K562 (cell line): ENCODE results near the gene ZBTB16. TPM values are rescaled to one million over a fixed set of nuclear protein-coding genes. Genes with fewer than 3 reads are reported as not detected.

Experiments used
- ATAC-seq: fragments of 200-7000 bp; cut with Tn5 transposase; 3 replicates; pipeline ENCODE4 v1.9.1; 2020; ENCODE audit warnings: moderate library complexity
- BruUV-seq: library from RNA; stranded (reverse); fragments of 400-500 nt; replicated peaks from 2 replicates; lab custom pipeline; 2021; lab: Mats Ljungman, UMichigan
- CTCF ChIA-PET: fragments of 300-600 bp; formaldehyde crosslinking; extraction: SDS; loops from one replicate; lab custom pipeline; 2021; ENCODE audit warnings: low intra/inter-chr PET ratio; lab: Yijun Ruan, JAX
- POLR2A ChIA-PET: fragments of 300-600, 350-650 bp; sonication (Branson Sonifier 250); formaldehyde crosslinking; extraction: SDS; loops from one replicate; lab custom pipeline; 2021; ENCODE audit warnings: antibody characterized with exemption, inconsistent platforms; lab: Yijun Ruan, JAX
- DNase-seq, 4 experiments: peaks; one replicate each; pipeline versions ENCODE4 v3.0.0 to v3.0.0-alpha.2; 2011 to 2018; ENCODE audit warnings: low spot score in 3 of 4, mixed read lengths in 3 of 4; ENCODE audit errors: extremely low read depth in 1 of 4
- FAIRE-seq: peaks from 2 replicates; lab custom pipeline; 2011; peaks lifted over from hg19 to GRCh38; lab: Jason Lieb, UNC
- H2AFZ ChIP-seq: 2 replicates; pipeline ENCODE4 v1.6.0; 2011; ENCODE audit warnings: low read depth, low read length, control low read depth, inconsistent platforms
- H3K27ac ChIP-seq: fragments of 200-600 bp; 3 replicates; pipeline ENCODE4 v1.8.0; 2011; ENCODE audit warnings: low read depth, mild to moderate bottlenecking, control low read depth, inconsistent platforms, low read length, moderate library complexity, mixed read lengths; ENCODE audit errors: extremely low read depth
- H3K27me3 ChIP-seq, 2 experiments: fragments of 300-600 bp in 1 of 2; 2 replicates in 1 of 2; 3 replicates in 1 of 2; pipeline versions ENCODE4 v1.6.0 to v1.8.0; 2011; ENCODE audit warnings: inconsistent platforms in 2 of 2, low read length in 2 of 2, mild to moderate bottlenecking in 1 of 2, mixed read lengths in 1 of 2, moderate library complexity in 1 of 2; ENCODE audit not compliant: control insufficient read depth in 2 of 2, insufficient read depth in 2 of 2
- H3K36me3 ChIP-seq: fragments of 300-600 bp; 3 replicates; pipeline ENCODE4 v1.8.0; 2011; ENCODE audit warnings: mild to moderate bottlenecking, low read length, inconsistent platforms; ENCODE audit not compliant: control insufficient read depth, insufficient read depth
- H3K4me1 ChIP-seq, 2 experiments: fragments of 200-600 bp in 1 of 2; replicated peaks in 1 of 2; 2 replicates in 1 of 2; 3 replicates in 1 of 2; pipeline versions ENCODE4 v1.5.1 to v1.8.0; 2011; ENCODE audit warnings: inconsistent platforms in 2 of 2, low read length in 2 of 2, mild to moderate bottlenecking in 1 of 2, mixed read lengths in 1 of 2, moderate library complexity in 1 of 2; ENCODE audit not compliant: control insufficient read depth in 2 of 2, insufficient read depth in 2 of 2
- H3K4me2 ChIP-seq: 2 replicates; pipeline ENCODE4 v1.6.1; 2011; ENCODE audit warnings: low read length, control low read depth, inconsistent platforms, mixed read lengths; ENCODE audit not compliant: insufficient read depth
- H3K4me3 ChIP-seq: fragments of 200-600 bp; sonication (generic), shearing (Covaris generic); 2 replicates; pipeline ENCODE4 v1.5.1; 2016; ENCODE audit warnings: control low read depth, inconsistent platforms
- H3K79me2 ChIP-seq: fragments of 200-600 bp; 3 replicates; pipeline ENCODE4 v1.8.0; 2011; ENCODE audit warnings: low read length, inconsistent platforms; ENCODE audit not compliant: control insufficient read depth, insufficient read depth
- H3K9ac ChIP-seq, 2 experiments: 2 replicates each; pipeline versions ENCODE4 v1.6.0 to v1.6.1; 2011; ENCODE audit warnings: low read depth in 2 of 2, low read length in 2 of 2, control low read depth in 1 of 2, inconsistent platforms in 1 of 2, mild to moderate bottlenecking in 1 of 2, mixed read lengths in 1 of 2; ENCODE audit not compliant: insufficient read depth in 1 of 2
- H3K9me1 ChIP-seq: one replicate; pipeline ENCODE4 v1.6.0; 2011; ENCODE audit warnings: inconsistent platforms, mild to moderate bottlenecking, low read length, moderate library complexity; ENCODE audit not compliant: control insufficient read depth, insufficient read depth
- H3K9me3 ChIP-seq: replicated peaks from 2 replicates; pipeline ENCODE4 v1.5.1; 2011; ENCODE audit warnings: low read depth, low read length, inconsistent platforms; ENCODE audit not compliant: control insufficient read depth, insufficient read depth
- H4K20me1 ChIP-seq: replicated peaks from 2 replicates; pipeline ENCODE4 v1.6.1; 2011; ENCODE audit warnings: low read length, inconsistent platforms, mixed read lengths; ENCODE audit not compliant: control insufficient read depth, insufficient read depth
- FUS ChIP-seq: fragments of 200-400 bp; formaldehyde crosslinking; optimal IDR thresholded peaks from 2 replicates; pipeline ENCODE3; 2017; ENCODE audit warnings: low read depth, low read length
- JUNB ChIP-seq: fragments of 450-650 bp; formaldehyde crosslinking; conservative IDR thresholded peaks from 2 replicates; pipeline ENCODE4 v1.4.0; 2020; ENCODE audit warnings: mild to moderate bottlenecking
- KAT8 ChIP-seq: fragments of 450-650 bp; IDR thresholded peaks from 2 replicates; pipeline ENCODE4 v1.6.1; 2016; ENCODE audit warnings: low read depth, mild to moderate bottlenecking
- MCM5 ChIP-seq: fragments of 450-650 bp; IDR thresholded peaks from 2 replicates; pipeline ENCODE4 v1.6.1; 2016; ENCODE audit warnings: low read depth
- MTF1 ChIP-seq: fragments of 250-450 bp; sonication (Bioruptor Pico); IDR thresholded peaks from 2 replicates; pipeline ENCODE4 v1.9.0; 2021; ENCODE audit warnings: moderate library complexity, mild to moderate bottlenecking, inconsistent platforms, borderline replicate concordance
- PTTG1 ChIP-seq: fragments of 450-650 bp; IDR thresholded peaks from 2 replicates; pipeline ENCODE4 v1.6.1; 2016; ENCODE audit warnings: low read depth, mild to moderate bottlenecking, missing genetic modification characterization, missing compliant biosample characterization
- SAFB ChIP-seq: fragments of 200-400 bp; formaldehyde crosslinking; IDR thresholded peaks from 2 replicates; pipeline ENCODE4 v1.6.1; 2017; ENCODE audit warnings: low read depth, low read length, borderline replicate concordance
- SLC30A9 ChIP-seq: fragments of 250-450 bp; sonication (Bioruptor Pico); IDR thresholded peaks from 2 replicates; pipeline ENCODE4 v1.8.0; 2022; ENCODE audit warnings: mild to moderate bottlenecking, moderate library complexity
- SMARCE1 ChIP-seq: fragments of 450-650 bp; IDR thresholded peaks from 2 replicates; pipeline ENCODE4 v1.7.1; 2016; ENCODE audit warnings: mild to moderate bottlenecking
- YBX1 ChIP-seq: fragments of 450-650 bp; IDR thresholded peaks from 2 replicates; pipeline ENCODE4 v1.7.1; 2016; ENCODE audit warnings: mild to moderate bottlenecking
- WGBS: fragments of 100-300 bp; shearing (Covaris generic); methylation state at CpG from one replicate; pipeline ENCODE4 v1.1.6; 2016; ENCODE audit warnings: low coverage, mixed read lengths; ENCODE audit not compliant: insufficient coverage; ENCODE audit errors: missing lambda C conversion rate; 5-methylcytosine and 5-hydroxymethylcytosine counted together
- in situ Hi-C: fragments of 300-500 bp; cut with MboI; formaldehyde crosslinking; loops from 4 replicates; pipeline ENCODE4 v1.15.0; 2018; ENCODE audit warnings: inconsistent platforms, mixed read lengths
- intact Hi-C: fragments of 100-400 bp; cut with micrococcal nuclease; formaldehyde crosslinking; loops from 2 replicates; pipeline ENCODE4 v1.14.2; 2022
- polyA plus RNA-seq, 8 experiments: library from polyadenylated mRNA; depleted of rRNA in 4 of 8; stranded (reverse) in 5 of 8; unstranded in 3 of 8; fragments of >200 nt; fragmentation: Nextera tagmentation in 2 of 8; fragmentation: Illumina TruSeq in 1 of 8; extraction: Ambion mirVana in 2 of 8; extraction: Trizol in 1 of 8; gene quantifications; 2 replicates each; pipeline versions ENCODE4 v1.2.1 to v1.2.3, GENCODE V29; 2011 to 2014; ENCODE audit warnings: inconsistent platforms in 1 of 8, missing spikeins in 1 of 8
- total RNA-seq, 7 experiments: library from RNA; depleted of rRNA in 6 of 7; stranded (reverse); fragments of >200 nt in 6 of 7; fragmentation: Illumina TruSeq in 2 of 7; extraction: Trizol in 2 of 7; gene quantifications; 2 replicates each; pipeline versions ENCODE4 v1.2.1 to v1.2.3, GENCODE V29; 2011 to 2021; ENCODE audit warnings: low replicate concordance in 1 of 7
- TF ChIP-seq, protein P1 (sequence below): sonication (generic); formaldehyde crosslinking; IDR thresholded peaks from 2 replicates; pipeline ENCODE4 v1.8.1; 2023; ENCODE audit warnings: mild to moderate bottlenecking, missing genetic modification reagents
- TF ChIP-seq, protein P2 (sequence below): fragments of 450-650 bp; IDR thresholded peaks from 2 replicates; pipeline ENCODE4 v1.6.1; 2018; ENCODE audit warnings: mild to moderate bottlenecking, low read depth; ENCODE audit not compliant: partially characterized antibody
- TF ChIP-seq, protein P3 (sequence below): fragments of 450-650 bp; IDR thresholded peaks from 2 replicates; pipeline ENCODE4 v1.6.1; 2016

Gene ZBTB16
- total and polyA plus RNA-seq, 9 of the 15 experiments (the other 6 are each of a cell fraction or from before 2014, with no cell fraction given), result 0.06 to 0.40 (median 0.24) TPM; not detected in 4

DNA sequence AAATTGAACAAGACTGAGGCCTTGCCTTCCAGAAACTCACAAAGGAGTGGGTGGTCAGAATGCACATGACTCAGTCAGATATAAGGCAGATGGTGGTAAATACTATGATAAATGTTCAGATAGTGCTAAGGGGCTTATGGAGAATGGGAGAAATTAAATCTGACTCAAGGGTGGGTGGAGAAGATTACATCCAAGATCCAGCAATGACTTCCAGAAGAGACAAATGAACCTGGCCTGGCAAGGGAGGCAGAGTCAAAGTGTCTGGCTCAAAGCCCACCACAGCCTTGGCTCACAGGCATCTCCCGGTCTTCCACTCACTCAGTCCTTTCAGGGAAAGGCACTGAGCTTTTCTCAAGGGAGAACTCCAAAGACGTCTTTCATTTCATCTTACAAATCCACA is 6.1 kb upstream of the ZBTB16 start (continued):
- TF ChIP-seq KAT8, result no peak
- no peak for TF ChIP-seq YBX1
- TF ChIP-seq, protein P1, sequence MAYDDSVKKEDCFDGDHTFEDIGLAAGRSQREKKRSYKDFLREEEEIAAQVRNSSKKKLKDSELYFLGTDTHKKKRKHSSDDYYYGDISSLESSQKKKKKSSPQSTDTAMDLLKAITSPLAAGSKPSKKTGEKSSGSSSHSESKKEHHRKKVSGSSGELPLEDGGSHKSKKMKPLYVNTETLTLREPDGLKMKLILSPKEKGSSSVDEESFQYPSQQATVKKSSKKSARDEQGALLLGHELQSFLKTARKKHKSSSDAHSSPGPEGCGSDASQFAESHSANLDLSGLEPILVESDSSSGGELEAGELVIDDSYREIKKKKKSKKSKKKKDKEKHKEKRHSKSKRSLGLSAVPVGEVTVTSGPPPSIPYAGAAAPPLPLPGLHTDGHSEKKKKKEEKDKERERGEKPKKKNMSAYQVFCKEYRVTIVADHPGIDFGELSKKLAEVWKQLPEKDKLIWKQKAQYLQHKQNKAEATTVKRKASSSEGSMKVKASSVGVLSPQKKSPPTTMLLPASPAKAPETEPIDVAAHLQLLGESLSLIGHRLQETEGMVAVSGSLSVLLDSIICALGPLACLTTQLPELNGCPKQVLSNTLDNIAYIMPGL (CRISPR knock-in tag), result no peak
- no peak for TF ChIP-seq SLC30A9
- no peak for TF ChIP-seq SMARCE1
- TF ChIP-seq, all 486 proteins: peak for 0

DNA sequence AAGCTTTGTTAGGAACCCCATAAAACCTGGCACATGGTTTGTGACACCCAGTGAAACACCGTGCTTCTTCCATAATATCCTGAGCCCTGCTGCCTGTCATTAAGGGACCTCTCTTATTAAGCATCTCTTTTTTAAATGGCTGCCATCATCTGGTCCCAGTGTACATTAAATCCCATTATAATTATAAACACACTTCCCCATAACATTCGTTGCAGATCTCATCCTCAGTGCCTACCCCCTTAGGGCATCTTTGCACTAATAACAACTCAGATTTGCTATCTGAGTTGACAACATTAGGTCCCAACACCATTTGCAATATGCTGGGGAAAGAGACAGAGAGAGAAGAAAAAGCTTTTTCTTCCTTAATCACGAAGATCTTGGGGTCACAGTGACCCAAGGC is 4.7 kb upstream of the ZBTB16 start:
- peaks cover 24 to 47% of the 10 kb centered on the region in 2 experiments for H3K27me3 ChIP-seq
- ChIA-PET CTCF (no interaction called here), POLR2A (interaction anchor here (0.6 kb wide), 1 partner anchor 39 kb away, joined by 3 read pairs; no protein-coding TSS in a partner anchor)
- FAIRE-seq (no peak), DNase-seq (no peak), ATAC-seq (no peak)
- BruUV-seq, result no TSS peak
- no peaks in the 10 kb centered on the region for H3K9me3 ChIP-seq
- no peak overlapping the region for H3K9ac ChIP-seq
- H3K9me1 ChIP-seq, result no peaks in the 10 kb centered on the region
- no peaks in the 10 kb centered on the region for H3K79me2 ChIP-seq
- H3K36me3 ChIP-seq, result no peaks in the 10 kb centered on the region
- no peak overlapping the region for H3K27ac ChIP-seq
- H3K4me1 ChIP-seq, result peaks cover 0 to 4% of the 10 kb centered on the region in 2 experiments; a peak in 2 of 5 replicates
- no peaks in the 10 kb centered on the region for H4K20me1 ChIP-seq
- no peak overlapping the region for H3K4me2 ChIP-seq
- H3K4me3 ChIP-seq, result no peak overlapping the region
- no peak overlapping the region for H2AFZ ChIP-seq
- WGBS, result 0% methylated on average over 3 of the region's 3 CpGs
- in situ Hi-C loops, result no loop called here
- intact Hi-C loops, result no loop called here
- TF ChIP-seq PTTG1 (tag), result no peak
- TF ChIP-seq, protein P2, sequence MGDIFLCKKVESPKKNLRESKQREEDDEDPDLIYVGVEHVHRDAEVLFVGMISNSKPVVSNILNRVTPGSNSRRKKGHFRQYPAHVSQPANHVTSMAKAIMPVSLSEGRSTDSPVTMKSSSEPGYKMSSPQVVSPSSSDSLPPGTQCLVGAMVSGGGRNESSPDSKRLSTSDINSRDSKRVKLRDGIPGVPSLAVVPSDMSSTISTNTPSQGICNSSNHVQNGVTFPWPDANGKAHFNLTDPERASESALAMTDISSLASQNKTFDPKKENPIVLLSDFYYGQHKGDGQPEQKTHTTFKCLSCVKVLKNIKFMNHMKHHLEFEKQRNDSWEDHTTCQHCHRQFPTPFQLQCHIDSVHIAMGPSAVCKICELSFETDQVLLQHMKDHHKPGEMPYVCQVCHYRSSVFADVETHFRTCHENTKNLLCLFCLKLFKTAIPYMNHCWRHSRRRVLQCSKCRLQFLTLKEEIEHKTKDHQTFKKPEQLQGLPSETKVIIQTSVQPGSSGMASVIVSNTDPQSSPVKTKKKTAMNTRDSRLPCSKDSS, result no peak
- TF ChIP-seq MCM5, result no peak
- no peak for TF ChIP-seq MTF1 (CRISPR knock-in tag)
- TF ChIP-seq, protein P3, sequence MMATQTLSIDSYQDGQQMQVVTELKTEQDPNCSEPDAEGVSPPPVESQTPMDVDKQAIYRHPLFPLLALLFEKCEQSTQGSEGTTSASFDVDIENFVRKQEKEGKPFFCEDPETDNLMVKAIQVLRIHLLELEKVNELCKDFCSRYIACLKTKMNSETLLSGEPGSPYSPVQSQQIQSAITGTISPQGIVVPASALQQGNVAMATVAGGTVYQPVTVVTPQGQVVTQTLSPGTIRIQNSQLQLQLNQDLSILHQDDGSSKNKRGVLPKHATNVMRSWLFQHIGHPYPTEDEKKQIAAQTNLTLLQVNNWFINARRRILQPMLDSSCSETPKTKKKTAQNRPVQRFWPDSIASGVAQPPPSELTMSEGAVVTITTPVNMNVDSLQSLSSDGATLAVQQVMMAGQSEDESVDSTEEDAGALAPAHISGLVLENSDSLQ, result no peak
- no peak for TF ChIP-seq SAFB
- TF ChIP-seq FUS, result no peak
- no peak for TF ChIP-seq JUNB (CRISPR knock-in tag)
